GM21360 (cell line): ENCODE data around the gene ULBP2.
"Not testable (repeated sequence)": the region's sequence is repeated elsewhere in the genome, so short reads cannot be mapped to it uniquely, and the experiment has no call there.

ENCODE experiments used
- ATAC-seq: cut with Tn5 transposase; IDR thresholded peaks from one replicate; pipeline ENCODE4 v1.9.1; 2021; ENCODE audit warnings: mild to moderate bottlenecking, moderate library complexity; ENCODE audit not compliant: unreplicated experiment

The ULBP2 gene

DNA sequence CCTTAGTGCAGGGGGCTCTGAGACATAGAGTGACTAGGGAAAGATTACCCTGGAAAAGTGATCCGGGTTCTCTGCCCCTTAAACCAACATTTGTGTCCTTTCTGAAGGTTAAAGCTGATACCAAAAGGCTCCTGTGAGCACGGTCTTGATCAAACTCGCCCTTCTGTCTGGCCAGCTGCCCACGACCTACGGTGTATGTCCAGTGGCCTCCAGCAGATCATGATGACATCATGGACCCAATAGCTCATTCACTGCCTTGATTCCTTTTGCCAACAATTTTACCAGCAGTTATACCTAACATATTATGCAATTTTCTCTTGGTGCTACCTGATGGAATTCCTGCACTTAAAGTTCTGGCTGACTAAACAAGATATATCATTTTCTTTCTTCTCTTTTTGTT, 6.8 kb downstream of the ULBP2 start:
- ATAC-seq, result no peak

DNA sequence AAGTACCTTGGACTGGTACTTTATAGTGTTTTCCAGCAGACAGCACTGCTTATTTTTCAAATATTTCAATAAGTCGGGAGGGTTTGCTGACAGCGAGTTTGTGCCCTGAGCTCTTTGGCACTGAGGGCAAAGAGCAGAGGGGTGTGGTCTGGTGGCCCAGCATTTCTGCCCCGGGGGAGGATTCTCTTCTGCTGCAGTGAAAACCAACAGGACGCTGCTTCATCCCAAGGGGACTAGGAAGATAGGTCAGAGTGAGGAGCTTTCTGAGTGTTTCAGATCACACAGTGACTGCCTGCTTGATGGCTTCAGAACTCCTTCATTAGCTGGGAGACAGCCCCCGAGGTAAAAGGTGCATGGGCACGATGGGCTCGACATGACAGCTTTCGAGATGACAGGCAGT, 8.6 kb downstream of the ULBP2 start:
- no peak for ATAC-seq

DNA sequence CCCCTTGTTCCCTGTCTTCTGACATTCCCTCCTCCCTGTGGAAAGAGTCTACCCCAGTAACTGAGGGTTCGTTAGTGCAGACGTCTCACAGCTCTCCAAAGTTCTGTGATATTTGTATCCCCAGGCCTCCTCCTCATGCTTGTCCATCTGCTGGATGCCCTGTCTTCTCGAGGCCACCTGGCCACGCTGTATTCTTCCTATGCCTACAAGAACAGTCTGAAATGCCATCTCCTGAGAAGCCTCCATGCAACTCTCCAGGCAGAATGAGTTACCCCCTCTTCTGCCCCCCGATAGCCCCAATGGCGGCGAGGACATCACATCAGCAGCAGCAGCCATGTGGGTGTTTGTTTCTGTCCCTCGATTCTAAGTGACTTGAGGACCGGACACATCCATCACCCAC, 9.3 kb downstream of the ULBP2 start:
- ATAC-seq, result no peak

- ATAC-seq, result no peak
Measured at GRCh38 chr6:149951626-149952025, 9.8 kb downstream of the ULBP2 start.

DNA sequence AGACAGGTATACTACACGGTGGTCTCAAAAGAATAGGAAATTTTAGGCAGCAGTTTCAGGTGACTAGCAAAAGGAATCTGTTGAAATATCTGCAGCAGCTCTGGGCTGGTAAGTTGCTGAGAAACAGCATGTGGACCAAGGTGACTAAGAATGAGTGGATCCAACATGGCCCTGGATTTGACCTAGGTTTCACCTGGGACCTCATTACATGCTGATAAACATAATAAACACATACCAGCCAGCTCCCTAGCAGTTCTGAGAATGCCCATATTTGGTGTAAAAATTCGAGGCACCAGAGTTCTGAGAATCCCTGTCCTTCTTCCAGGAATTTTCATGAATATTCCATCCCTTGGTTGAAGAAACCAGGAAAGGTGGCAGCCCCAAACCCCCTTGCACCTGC, 11.6 kb downstream of the ULBP2 start:
- not testable (repeated sequence) for ATAC-seq

DNA sequence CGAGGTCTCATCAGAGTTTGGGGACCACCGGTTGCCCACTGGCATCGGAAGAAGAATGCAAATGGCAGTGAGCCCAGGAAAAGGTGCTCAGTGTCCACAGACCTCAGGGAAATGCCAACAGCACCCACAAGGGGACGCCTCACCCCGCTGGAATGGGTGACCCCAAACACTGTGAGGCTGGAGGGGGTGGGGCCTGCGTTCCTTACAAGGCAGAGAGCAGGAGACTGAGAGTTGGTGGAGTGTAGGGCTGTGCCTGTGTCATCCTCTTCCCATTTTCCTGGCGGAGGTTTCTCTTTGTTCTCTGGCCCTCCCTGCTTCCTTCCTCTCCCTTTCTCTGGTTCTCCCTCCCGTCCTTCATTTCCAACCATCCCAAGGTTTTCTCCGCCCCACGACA, 12.1 kb downstream of the ULBP2 start:
- ATAC-seq, result not testable (repeated sequence)

GRCh38 chr6:149954328-149954983, 12.6 kb downstream of the ULBP2 start:
- ATAC-seq, result not testable (repeated sequence)

- ATAC-seq, result not testable (repeated sequence)
Measured at GRCh38 chr6:149954984-149955653, 13.3 kb downstream of the ULBP2 start.

DNA sequence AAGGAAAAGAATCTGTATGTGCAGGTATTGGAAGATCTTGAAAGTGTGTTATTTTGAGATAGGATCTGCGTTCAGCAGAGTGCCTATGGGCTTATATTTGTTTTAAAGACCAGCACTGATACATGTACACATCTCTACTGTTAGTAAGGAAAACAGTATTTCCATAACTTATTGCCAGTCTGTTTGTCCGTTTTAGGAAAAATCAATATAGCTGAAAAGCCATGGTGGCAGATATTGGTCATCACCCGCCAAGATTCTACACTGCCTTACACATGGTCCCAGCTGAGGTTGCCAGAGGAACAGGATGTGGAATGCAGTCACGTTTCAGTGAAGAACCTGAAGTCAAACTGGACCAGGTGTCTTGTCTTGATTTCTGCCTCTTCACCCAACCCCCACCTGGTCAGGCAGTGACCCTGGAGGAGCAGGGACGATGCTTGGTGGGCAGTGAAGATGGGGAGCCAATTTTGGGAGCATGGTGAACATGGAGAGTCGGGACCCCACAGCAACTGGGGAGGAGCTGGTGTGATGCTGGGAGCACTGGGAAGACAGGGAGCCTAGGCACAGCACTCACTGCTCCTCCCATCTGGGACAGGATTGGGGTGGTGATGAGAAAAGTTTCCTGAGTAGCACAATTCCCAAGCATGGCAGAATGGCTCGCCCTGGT, 14.0 kb downstream of the ULBP2 start:
- not testable (repeated sequence) for ATAC-seq

- ATAC-seq, result not testable (repeated sequence)
Measured at GRCh38 chr6:149958124-149958523, 16.3 kb downstream of the ULBP2 start.

DNA sequence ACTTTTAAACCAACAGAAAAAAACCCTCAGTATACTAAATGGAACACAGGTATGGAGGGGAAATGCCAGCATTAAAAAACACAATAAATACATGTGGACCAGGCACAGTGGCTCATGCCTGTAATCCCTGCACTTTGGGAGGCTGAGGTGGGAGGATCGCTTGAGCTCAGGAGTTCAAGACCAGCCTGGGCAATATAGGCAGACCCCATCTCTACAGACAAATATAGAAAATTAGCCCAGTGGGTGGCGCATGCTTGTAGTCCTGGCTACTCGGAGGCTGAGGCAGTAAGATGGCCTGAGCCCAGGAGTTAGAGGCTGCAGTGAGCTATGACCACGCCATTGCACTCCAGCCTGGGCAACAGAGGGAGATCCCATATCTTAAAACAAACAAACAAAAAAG, 18.0 kb downstream of the ULBP2 start:
- not testable (repeated sequence) for ATAC-seq

GRCh38 chr6:149960488-149960887, 18.7 kb downstream of the ULBP2 start:
- ATAC-seq, result no peak

GRCh38 chr6:149961728-149962425, 20.1 kb downstream of the ULBP2 start:
- no peak for ATAC-seq

DNA sequence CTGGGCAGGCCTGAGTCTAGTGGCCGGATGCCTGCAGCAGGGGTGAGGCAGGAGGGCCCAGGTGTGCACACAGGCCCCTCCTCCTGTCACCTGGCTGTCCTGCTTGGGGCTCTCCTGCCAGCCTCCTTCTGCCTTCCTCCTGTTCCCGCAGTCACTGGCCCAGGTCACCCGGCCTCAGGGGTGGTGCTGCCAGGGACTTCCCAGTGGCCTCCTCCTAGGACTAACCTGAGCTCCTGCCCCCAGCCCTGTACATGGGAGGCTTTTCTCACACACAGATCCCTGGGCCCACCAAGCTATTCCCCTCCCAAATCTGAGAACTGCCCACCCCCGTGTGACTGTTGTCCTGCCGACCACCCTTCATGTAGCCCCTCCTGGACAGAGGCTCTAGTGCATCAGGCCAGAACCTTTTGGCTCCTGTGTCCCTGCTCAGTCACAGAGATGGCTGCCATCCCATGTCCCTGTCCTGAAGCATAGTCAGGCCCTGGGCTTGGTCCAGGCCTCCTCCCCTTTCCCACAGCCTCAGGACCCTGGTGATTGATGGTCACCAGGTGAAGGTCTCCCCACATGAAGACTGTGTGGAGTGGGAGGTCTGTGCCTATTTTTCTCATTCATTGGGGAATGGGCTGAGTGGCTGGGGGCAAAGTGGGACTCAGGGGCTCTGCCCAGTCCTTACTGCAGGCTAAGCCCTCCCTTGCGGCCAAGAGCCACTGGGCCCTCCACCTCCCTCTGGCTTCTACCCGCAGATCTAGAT, 20.8 kb downstream of the ULBP2 start:
- ATAC-seq, result no peak

- ATAC-seq, result peak; percentile 35
Measured at GRCh38 chr6:149963212-149963461, 21.3 kb downstream of the ULBP2 start.

GRCh38 chr6:149963462-149964307, 21.9 kb downstream of the ULBP2 start, which contains the start of gene ULBP1:
Gene ULBP1, plus strand, starts transcription at chr6:149963943. Its CDS starts 107 bp downstream, at chr6:149964050.
- peak; percentile 55 for ATAC-seq

- no peak for ATAC-seq
Measured at GRCh38 chr6:149964308-149965193, 22.7 kb downstream of the ULBP2 start.

- no peak for ATAC-seq
Measured at GRCh38 chr6:149965194-149966020, 23.6 kb downstream of the ULBP2 start.
